Iris pigment epithelial cell (primary cell): ENCODE measurements around the gene CEP72.
"Not testable (repeated sequence)": the region's sequence is repeated elsewhere in the genome, so short reads cannot be mapped to it uniquely, and the experiment has no call there.

Source experiments
- DNase-seq: peaks from one replicate; pipeline ENCODE4 v3.0.0-alpha.2; 2011; ENCODE audit warnings: low read depth

CEP72 gene

GRCh38 chr5:600886-601541, 11.1 kb upstream of the CEP72 start:
- DNase-seq, result no peak

GRCh38 chr5:601771-602465, 10.2 kb upstream of the CEP72 start:
- no peak for DNase-seq

GRCh38 chr5:602466-603035, 9.6 kb upstream of the CEP72 start:
- DNase-seq, result no peak

- DNase-seq, result no peak
Observed at GRCh38 chr5:603081-603998, 8.8 kb upstream of the CEP72 start.

- DNase-seq, result no peak
Observed at GRCh38 chr5:604391-604831, 7.7 kb upstream of the CEP72 start.

- DNase-seq, result not testable (repeated sequence)
Observed at GRCh38 chr5:605090-605489, 7.0 kb upstream of the CEP72 start.

GRCh38 chr5:606061-606460, 6.1 kb upstream of the CEP72 start:
- no peak for DNase-seq

GRCh38 chr5:606526-607399, 5.4 kb upstream of the CEP72 start:
- no peak for DNase-seq

- DNase-seq, result no peak
Observed at GRCh38 chr5:607541-608428, 4.4 kb upstream of the CEP72 start.

- no peak for DNase-seq
Observed at GRCh38 chr5:608429-609370, 3.4 kb upstream of the CEP72 start.

GRCh38 chr5:609506-609905, 2.6 kb upstream of the CEP72 start:
- DNase-seq, result no peak

GRCh38 chr5:610011-610743, 2.0 kb upstream of the CEP72 start:
- no peak for DNase-seq

GRCh38 chr5:610744-611730, 1.1 kb upstream of the CEP72 start:
- no peak for DNase-seq

GRCh38 chr5:612498-613424, 621 bp downstream of the CEP72 start:
- peak; percentile 10 for DNase-seq

- peak; percentile 37 for DNase-seq
Observed at GRCh38 chr5:616484-617039, 4.4 kb downstream of the CEP72 start.

- DNase-seq, result no peak
Observed at GRCh38 chr5:617896-618295, 5.8 kb downstream of the CEP72 start.
